ENCODE results near the gene DNAJC5. TPM values are rescaled to one million over a fixed set of nuclear protein-coding genes. Genes with fewer than 3 reads are reported as not detected.
A peak's percentile ranks its signal among the peaks of the same experiment; 100 is the strongest.

The DNAJC5 gene
- total and polyA plus RNA-seq, 9 of the 15 experiments (the other 6 are each of a cell fraction or from before 2014, with no cell fraction given) = 0.95 to 42.8 (median 23.4) TPM

GRCh38 chr20:63969838-63970713, 75.2 kb downstream of the DNAJC5 start, which contains the start of gene ZNF512B (continued):
- TF ChIP-seq HMGXB4 (CRISPR knock-in tag; IDR thresholded peaks at IDR 0.05) = no peak
- TF ChIP-seq SIX5 (IDR thresholded peaks at IDR 0.05; ENCODE audit: borderline replicate concordance in 1 of 2, insufficient read depth in 1 of 2, low read depth in 1 of 2, low read length in 2 of 2) = no peak
- TF ChIP-seq BRD4 (IDR thresholded peaks at IDR 0.05) = no peak
- TF ChIP-seq ZC3H8 (IDR thresholded peaks at IDR 0.05) = no peak
- no peak for TF ChIP-seq LARP7 (IDR thresholded peaks at IDR 0.05)
- TF ChIP-seq ZNF347 (CRISPR knock-in tag; IDR thresholded peaks at IDR 0.05; ENCODE audit: low read depth) = no peak
- TF ChIP-seq SP1 (CRISPR knock-in tag; IDR thresholded peaks at IDR 0.05) = peak; percentile 55
- peak; percentile 91 for TF ChIP-seq CHD2 (IDR thresholded peaks at IDR 0.05; ENCODE audit: low read depth, low read length)
- no peak for TF ChIP-seq GTF2B (IDR thresholded peaks at IDR 0.05; ENCODE audit: extremely low read depth, insufficient read length)
- no peak for TF ChIP-seq MIER1 (IDR thresholded peaks at IDR 0.05; ENCODE audit: low read depth)
- TF ChIP-seq SAP30 (IDR thresholded peaks at IDR 0.05; ENCODE audit: borderline replicate concordance, insufficient read depth, low read depth, low read length, poor library complexity, severe bottlenecking) = peak; percentile 31
- 0 out of 2 replicates have a peak, but pooled peaks have one; percentile 37 for TF ChIP-seq MTA3 (IDR thresholded peaks at IDR 0.05; ENCODE audit: borderline replicate concordance)
- TF ChIP-seq MEF2A (IDR thresholded peaks at IDR 0.05; ENCODE audit: control insufficient read depth, low read depth, low read length) = no peak
- TF ChIP-seq, protein P1, sequence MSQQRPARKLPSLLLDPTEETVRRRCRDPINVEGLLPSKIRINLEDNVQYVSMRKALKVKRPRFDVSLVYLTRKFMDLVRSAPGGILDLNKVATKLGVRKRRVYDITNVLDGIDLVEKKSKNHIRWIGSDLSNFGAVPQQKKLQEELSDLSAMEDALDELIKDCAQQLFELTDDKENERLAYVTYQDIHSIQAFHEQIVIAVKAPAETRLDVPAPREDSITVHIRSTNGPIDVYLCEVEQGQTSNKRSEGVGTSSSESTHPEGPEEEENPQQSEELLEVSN (IDR thresholded peaks at IDR 0.05; ENCODE audit: borderline replicate concordance in 1 of 2, extremely low read depth in 1 of 2, insufficient read depth in 1 of 2, insufficient read length in 1 of 2, low read depth in 1 of 2, low read length in 1 of 2, poor library complexity in 1 of 2, severe bottlenecking in 1 of 2) = peak in 1 of 2 experiments; percentile 65
- TF ChIP-seq HMBOX1 (IDR thresholded peaks at IDR 0.05) = no peak
- peak; percentile 12; the same call in 1 of the 2 replicates for TF ChIP-seq ZFX (CRISPR knock-in tag; IDR thresholded peaks at IDR 0.05)
- no peak for TF ChIP-seq KLF16 (IDR thresholded peaks at IDR 0.05)
- no peak for TF ChIP-seq WHSC1 (IDR thresholded peaks at IDR 0.05; ENCODE audit: low read length)
- TF ChIP-seq TCF7L2 (IDR thresholded peaks at IDR 0.05; ENCODE audit: low read depth, low read length) = no peak
- TF ChIP-seq, protein P2, sequence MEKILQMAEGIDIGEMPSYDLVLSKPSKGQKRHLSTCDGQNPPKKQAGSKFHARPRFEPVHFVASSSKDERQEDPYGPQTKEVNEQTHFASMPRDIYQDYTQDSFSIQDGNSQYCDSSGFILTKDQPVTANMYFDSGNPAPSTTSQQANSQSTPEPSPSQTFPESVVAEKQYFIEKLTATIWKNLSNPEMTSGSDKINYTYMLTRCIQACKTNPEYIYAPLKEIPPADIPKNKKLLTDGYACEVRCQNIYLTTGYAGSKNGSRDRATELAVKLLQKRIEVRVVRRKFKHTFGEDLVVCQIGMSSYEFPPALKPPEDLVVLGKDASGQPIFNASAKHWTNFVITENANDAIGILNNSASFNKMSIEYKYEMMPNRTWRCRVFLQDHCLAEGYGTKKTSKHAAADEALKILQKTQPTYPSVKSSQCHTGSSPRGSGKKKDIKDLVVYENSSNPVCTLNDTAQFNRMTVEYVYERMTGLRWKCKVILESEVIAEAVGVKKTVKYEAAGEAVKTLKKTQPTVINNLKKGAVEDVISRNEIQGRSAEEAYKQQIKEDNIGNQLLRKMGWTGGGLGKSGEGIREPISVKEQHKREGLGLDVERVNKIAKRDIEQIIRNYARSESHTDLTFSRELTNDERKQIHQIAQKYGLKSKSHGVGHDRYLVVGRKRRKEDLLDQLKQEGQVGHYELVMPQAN (IDR thresholded peaks at IDR 0.05; ENCODE audit: borderline replicate concordance) = no peak
